ENCODE results near the gene RAPGEF5. TPM values are rescaled to one million over a fixed set of nuclear protein-coding genes. Genes with fewer than 3 reads are reported as not detected.
A peak's percentile ranks its signal among the peaks of the same experiment; 100 is the strongest.

RAPGEF5 gene
- total RNA-seq, 1 donor from 2014 or later: 138 TPM

DNA sequence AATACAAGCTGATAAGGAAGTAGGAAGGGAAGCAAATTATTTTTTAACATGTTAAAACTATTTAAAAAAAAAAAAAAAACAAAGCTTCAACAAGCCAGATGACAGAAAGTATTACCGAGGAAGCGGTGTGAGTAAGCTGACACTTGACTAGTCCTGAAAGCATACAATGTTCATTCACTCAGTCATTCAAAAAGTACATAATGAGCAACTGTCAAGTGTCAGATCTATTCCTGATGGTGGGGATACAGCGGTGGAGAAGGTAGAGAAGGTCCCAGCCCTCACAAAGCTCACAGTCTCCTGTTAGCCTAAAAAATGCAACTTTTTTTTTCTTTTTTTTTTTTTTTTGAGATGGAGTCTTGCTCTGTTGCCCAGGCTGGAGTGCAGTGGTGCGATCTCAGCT lies 40.0 kb downstream of the RAPGEF5 start:
- DNase-seq (ENCODE audit: low read depth in 2 of 2): no peak

DNA sequence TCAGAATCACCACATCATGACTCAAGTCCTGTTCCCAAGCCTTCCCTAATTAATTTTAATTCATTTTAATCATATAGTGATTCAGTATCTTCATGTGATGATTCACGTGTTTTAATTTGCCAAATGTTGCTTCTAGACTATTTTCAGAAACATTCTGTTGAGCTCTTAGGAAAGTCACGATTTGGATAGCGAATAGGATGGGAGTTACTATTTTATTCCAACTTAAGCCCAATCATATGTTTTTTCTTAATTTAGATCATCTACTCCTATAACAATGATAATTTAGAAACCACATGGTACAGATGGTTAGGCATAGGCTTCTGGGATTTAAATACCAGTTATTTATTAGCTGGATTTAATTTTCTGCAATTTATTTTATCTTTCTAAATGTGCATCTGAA lies 49.1 kb downstream of the RAPGEF5 start:
- no peak for DNase-seq (ENCODE audit: low read depth in 2 of 2)

DNA sequence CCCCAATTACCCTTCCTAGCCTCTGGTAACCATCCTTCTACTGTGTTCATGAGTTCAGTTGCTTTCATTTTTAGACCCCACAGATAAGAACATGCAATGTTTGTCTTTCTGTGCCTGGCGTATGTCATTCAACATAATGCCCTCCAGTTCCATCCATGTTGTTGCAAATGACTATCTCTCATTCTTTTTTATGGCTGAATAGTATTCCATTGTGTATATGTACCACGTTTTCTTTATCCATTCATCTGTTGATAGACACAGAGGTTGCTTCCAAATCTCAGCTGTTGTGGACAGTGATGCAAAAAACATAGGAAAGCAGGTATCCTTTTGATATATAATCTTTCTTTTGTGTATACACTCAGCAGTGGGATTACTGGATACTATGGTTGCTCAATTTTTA lies 51.2 kb downstream of the RAPGEF5 start:
- no peak for DNase-seq (ENCODE audit: low read depth in 2 of 2)

DNA sequence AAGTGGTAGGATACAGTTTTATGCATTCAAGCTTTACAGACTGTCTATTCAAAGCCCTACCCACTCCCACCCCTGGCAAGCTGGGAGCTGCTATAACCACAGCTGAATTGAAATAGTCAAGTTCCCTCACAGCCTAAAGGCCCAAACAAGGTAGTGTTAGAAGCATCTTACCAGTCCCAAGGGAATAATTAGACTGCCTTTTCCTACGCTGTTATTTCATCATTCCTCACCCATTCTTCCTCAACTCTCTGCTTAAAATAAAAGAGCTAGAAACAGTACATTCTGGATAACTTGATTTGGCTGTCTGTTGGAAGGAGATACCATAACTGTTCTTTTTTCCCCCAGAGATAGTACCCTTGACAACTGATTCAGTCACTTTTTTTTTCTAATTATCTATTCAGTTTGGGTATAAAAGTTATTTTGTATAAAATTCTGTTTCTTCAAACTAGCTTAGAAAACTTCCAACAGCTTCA lies 54.0 kb downstream of the RAPGEF5 start:
- DNase-seq (ENCODE audit: low read depth in 2 of 2): no peak

DNA sequence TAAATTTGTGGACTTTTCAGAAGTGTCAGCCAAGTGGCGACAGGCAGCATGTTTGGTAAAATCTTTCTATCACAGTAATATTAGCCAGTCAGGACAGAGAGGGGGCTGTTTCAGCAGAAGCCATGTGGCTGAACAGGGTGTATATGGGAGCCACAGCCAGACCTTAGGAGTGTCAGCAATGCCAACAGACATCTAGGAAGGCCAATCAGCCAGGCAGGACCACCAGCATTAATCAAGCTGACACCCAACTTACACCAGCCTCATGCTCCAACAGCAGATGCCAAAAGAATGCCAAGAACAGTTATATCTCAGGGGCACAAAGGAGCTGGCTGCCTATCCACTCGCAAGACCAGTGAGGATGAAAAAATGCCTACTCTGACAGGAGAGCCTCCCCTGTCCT lies 54.8 kb downstream of the RAPGEF5 start:
- DNase-seq (ENCODE audit: low read depth in 2 of 2): no peak

DNA sequence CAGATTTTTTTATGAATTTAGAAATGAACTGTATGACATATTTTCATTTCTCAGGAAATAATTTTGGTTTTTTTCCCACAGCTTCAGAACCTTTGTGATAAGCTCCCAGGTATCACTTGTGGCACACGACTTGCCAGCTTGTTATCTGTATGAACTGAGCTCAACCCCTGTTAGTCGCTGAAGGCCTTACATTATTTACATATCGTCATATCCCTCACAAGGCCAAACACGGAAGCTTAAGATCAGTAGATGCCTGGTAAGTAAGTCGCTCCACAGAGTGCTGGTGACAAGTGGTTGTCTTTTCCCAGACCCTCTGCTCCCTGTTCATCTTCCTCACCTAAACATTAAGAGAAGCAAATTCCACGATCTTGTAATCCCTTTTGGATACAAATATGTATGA lies 55.2 kb downstream of the RAPGEF5 start:
- DNase-seq (ENCODE audit: low read depth in 2 of 2): no peak

DNA sequence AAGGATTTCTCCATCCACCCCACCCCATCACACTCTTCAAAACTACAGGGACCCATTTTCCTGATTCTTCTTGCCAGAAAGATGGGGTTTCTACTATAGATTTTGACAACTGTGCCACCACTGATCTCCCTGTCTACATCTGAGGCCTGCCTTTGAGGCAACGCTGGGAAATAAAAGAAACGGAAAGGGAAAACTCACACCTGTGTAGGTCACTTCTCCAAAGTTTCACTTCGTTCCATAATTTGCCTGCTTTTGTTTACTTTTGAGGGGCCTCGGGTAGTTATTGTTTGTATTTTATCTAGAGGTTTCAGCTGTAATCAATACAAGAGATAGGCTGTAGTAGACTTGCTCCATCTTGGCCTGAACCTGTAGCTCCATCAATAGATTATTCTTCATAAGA lies 56.1 kb downstream of the RAPGEF5 start:
- no peak for DNase-seq (ENCODE audit: low read depth in 2 of 2)

DNA sequence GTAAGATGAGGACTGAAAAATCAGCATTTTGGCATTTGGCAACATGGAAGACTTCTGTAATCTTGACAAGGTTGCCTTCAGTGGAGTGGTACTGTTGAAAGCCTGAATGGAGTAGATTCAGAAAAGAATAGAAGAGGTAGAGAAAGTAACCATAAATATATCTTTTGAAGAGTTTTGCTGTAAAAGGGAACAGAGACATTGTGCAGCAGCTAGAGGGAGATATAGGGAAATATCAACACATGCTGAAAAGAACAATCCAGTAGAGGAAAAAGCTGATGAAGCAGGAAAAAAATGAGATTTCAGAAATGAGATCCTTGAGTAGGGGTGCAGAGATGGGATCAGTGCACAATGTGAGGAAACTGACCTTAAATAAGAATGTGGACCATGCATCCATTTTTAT lies 60.0 kb downstream of the RAPGEF5 start:
- peak in 1 of 2 donors; percentile 47 for DNase-seq (ENCODE audit: low read depth in 2 of 2)

DNA sequence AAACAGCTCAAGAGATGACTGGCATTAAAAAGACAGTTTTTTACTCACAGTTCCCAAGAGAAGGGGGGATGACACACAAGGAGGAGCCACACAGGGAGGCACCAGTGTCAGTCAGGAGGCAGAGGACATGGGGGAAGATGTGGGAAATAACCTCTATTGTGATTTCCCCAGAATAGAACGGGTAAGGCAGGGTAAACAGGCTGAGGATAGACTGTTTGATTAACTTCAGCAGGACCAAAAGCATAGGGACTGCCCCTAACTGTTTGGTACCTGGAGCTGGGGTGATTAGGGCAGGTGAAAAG lies 60.7 kb downstream of the RAPGEF5 start:
- no peak for DNase-seq (ENCODE audit: low read depth in 2 of 2)

DNA sequence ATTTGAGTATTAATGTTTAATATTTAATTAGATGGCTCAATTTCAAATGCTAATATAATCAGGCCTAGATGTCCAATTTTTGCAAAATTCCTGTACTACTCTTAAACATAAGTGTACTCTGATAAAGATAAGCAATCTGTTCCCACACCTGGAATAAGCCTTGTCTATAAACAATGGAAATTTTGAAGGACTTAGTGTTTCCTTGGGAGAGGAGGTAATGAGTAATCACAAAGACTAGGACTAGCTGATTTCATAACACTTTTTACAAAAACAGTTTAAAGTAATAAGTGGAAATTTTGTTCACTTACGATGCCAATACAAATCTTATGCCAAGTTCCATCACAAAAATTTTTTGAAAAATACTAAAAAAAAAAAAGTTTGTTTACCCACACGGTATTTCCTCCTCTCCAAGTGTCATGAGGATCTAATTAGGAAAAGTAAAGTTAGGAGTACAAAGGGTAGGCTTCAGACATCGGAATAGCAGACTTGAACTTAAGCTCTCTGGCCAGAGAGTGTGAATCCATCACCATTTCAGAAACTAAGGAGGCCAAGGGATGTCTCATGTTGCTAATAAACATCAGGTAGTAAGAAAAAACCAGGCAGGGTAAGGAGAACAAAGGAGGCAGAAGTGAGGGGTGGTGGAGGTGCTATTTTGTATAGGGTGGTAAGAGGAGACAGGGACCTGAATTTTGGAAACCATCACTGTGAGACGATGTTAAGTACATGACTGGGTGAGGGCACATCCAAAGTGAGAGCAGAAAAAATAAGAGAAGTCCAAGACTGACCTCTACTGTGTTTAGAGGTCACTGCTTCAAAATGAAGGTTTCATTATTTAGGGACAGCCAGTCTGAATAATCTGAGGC lies 61.3 kb downstream of the RAPGEF5 start:
- peak in 1 of 2 donors; percentile 80 for DNase-seq (ENCODE audit: low read depth in 2 of 2)

DNA sequence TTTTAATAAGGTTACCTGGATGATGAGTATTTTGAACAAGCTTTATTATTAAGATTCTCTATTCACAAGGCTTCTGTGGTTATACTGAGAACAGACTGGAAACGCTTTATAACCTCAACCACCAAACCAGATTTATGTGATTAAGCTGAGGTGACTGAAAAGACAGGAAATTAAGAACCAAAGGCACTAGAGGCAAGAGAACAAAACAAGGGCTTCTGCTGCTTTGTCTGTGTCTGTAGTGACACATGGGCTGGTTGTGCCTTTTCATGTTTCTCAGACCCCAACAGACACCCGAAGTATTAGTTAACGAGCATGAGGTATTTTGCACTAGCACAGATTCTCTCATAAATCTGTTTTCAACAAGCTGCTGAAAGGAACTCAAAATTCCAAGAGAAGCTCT lies 64.4 kb downstream of the RAPGEF5 start:
- DNase-seq (ENCODE audit: low read depth in 2 of 2): no peak

DNA sequence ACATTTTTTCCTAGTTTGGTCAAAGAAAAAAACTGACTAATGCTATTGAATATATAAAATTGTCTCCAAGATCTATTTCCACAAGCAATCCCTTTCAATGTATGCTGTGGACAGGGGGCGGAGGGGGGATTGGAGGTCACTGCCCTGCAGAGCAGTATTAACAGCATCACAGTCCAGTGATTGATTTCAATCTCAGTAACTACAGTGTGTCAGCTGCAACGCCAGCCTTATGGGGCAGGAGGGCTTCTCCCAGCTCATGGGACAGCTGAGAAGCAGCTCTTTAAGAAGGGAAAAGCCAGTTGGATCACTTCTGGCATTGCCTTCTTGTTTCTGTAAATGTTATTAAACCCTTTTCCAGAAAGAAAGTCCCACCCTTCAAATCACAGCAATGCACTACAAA lies 65.0 kb downstream of the RAPGEF5 start:
- DNase-seq (ENCODE audit: low read depth in 2 of 2): no peak

DNA sequence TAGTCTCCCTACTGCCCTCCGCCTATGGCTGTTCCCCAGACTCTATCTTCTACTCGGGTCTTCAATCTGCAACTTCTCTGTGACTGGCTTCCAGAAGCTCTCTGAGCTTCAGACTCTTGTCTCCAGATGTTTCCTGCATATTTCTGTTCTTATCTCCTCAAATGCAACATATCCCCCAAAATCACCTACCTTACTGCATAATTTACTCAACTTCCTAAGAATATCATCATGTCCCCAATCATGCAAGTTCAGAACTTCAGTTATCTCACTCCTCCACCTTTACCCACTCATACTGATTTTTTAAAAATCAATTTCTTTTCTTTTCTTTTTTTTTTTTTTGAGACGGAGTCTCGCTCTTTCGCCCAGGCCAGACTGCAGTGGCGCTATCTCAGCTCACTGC lies 68.8 kb downstream of the RAPGEF5 start:
- no peak for DNase-seq (ENCODE audit: low read depth in 2 of 2)

DNA sequence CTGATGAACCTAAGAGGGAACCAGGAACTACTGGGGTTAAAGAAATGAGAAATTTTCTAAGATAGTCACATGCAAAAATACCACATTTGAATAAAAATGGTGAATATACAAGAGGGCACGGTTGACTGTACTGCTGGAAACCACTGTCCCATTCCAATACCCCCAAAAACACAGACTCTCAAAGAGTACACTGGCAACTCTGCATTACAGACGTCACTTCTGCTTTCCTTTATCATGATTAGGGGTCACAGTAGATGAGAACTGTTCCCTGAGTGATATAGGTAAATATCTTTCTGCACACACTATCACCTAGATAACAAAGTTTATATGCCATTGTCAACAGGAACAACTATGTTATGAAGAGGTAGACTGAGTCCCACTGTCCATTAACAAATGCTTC lies 69.5 kb downstream of the RAPGEF5 start:
- no peak for DNase-seq (ENCODE audit: low read depth in 2 of 2)

DNA sequence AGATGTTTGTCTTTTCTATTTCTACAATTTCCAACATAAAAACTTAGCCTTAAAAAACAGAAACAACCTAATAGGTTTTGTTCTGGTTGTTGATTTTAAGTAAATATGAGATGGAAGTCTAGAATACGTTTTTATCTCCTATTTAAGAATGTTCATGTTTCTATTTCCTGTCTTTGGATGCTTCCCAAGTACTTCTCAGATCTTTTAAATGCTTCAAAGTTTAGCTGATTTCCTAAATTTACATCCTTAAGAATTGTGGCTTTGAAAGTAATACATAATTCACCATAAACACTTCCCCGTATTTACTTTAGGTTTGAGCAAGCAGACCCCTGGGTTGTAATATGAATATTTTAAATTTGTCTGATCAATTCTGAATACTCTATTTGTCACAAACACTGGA lies 70.5 kb downstream of the RAPGEF5 start:
- DNase-seq (ENCODE audit: low read depth in 2 of 2): no peak

DNA sequence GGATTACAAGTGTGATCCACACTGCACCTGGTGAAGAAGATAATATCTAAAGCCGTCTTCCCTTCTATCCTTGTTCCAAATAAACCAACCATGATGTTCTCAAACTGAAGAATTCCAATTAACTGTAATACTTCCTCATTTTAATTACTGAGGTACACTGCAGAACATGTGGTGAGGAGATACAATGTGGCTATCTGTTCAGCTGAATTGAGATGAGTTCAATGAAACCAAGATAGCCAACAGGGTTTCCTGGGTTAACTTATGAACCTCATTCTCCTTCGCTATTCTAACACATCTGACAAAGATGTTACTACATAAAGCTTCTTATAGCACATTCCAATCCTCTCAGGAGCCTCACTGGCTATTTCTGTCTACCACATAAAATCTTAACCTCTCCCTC lies 75.5 kb downstream of the RAPGEF5 start:
- DNase-seq (ENCODE audit: low read depth in 2 of 2): no peak

DNA sequence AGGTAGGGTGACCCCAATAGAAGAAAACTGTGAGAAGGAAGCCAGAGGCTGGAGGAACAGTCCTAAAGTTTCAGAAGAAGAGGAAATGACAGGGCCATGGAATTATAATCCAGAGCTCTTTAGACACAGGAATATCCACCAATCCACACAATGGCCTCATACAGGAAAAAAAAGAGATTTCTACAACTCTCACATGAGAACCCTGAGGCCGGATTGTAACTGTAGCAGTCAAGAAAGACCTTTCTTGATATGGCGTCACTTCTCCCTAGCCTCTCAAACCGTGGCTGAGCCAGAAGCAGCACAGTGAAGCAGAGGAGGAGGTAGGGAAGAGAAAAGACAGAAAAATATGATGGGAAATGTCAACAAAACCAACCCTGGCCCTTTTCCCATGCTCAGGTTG lies 76.9 kb downstream of the RAPGEF5 start:
- DNase-seq (ENCODE audit: low read depth in 2 of 2): no peak

DNA sequence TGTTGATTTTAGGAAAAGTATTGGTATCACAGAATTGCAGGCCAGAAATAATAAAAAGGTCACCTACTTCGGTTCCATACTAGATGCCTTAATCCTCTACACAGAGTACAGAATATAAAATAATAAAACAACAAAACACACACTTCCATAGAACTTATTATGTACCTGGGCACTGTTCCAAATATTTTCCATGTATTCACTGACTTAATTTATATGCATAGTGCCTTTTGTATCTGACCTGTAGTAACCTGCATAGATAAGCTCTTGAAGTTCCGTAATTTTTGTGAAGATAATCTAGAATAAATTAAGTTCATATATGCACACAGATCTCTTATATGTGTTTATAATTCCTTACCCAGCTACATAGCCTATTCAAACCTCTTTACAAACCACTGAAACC lies 78.3 kb downstream of the RAPGEF5 start:
- peak in 1 of 2 donors; percentile 42 for DNase-seq (ENCODE audit: low read depth in 2 of 2)

DNA sequence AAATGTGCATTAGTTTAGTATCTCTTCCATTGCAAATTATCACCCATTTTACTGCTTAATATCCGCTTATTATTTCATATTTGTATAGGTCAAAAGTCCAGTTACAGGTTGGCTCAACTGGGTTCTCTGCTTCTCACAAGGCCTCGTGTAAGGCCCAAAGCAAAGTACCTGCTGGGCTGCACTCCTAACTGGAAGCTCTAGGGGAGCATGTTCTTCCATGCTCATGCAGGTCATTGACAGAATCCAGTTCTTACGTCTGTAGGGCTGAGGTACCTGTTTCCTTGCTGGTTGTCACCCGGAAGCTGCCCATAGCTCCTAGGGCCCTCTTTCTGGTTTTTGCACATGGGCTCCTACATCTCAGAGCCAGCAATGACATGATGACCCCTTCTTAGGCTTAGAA lies 79.6 kb downstream of the RAPGEF5 start:
- DNase-seq (ENCODE audit: low read depth in 2 of 2): no peak

DNA sequence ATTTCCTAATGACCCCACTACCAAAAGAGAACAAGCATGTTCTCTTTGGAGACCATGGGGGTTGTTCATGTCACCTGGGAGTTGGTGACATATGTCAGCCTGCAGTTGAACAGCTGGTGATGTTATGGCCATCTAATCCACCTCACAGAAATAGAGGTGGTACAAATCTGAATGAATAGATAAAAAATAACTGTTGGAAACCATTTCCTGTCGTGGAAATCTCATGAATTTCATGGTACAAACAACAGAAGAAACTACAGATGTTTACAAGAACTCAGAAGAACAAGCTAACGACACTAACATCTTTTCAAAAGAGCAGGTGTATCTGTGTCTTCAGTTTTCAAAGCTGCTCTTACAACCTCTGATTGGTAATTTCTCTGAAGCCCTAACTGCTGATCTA lies 81.3 kb downstream of the RAPGEF5 start:
- DNase-seq (ENCODE audit: low read depth in 2 of 2): no peak

DNA sequence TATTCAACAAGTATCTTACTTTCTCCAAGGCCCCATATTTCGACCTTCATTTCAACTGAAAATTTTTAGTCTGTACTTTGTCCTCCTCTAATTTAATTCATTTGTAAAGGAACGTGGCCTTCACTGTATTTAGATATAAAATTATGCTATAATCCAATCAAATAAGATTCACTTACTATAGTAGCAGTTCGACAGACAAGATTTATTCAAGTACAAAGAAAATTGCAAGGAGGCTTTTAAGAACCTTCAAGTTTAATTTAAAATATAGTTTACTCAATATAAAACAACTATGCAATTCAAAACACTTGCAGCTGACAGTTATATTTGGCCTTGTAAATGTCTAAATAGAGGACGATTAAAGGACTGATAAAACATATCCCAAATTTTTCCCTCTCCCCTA lies 85.6 kb downstream of the RAPGEF5 start:
- no peak for DNase-seq (ENCODE audit: low read depth in 2 of 2)

DNA sequence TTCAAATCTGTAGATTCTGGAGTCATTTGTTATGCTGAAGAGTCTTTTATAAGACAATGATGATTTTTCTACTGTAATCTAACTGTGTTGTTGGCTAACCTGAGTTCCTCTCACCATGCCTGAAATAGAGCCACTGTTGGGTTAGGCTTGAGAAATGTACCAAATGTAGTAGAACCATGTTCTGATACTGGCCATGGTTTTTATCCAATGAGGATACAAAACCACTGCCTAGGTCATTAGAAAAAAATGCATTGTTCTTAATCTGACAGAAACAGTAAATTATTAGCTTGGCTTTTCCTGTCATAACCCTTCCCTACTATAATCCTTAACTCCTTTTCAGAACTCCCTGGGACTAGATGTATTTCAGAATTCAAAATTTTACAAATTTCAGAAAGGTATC lies 86.6 kb downstream of the RAPGEF5 start:
- peak in 1 of 2 donors; percentile 13 for DNase-seq (ENCODE audit: low read depth in 2 of 2)

DNA sequence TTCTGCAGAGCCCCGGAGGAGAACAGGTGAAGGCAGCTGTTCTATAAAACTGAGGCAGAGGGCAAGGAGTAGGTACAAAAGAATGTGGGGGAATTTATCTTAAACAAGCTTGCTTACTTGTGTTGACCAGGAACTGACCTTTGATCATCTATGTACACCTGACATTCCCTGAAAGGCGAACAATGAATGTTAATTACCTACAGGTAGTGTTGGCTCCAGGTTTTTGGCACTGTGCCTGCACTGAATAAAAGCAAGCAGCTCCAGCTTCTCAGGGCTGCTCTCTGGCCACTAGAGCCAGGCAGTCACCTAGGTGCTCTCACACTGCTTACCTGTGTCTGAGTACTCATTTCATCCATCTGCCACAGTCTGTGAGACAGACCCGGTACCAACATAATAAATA lies 87.0 kb downstream of the RAPGEF5 start:
- no peak for DNase-seq (ENCODE audit: low read depth in 2 of 2)

DNA sequence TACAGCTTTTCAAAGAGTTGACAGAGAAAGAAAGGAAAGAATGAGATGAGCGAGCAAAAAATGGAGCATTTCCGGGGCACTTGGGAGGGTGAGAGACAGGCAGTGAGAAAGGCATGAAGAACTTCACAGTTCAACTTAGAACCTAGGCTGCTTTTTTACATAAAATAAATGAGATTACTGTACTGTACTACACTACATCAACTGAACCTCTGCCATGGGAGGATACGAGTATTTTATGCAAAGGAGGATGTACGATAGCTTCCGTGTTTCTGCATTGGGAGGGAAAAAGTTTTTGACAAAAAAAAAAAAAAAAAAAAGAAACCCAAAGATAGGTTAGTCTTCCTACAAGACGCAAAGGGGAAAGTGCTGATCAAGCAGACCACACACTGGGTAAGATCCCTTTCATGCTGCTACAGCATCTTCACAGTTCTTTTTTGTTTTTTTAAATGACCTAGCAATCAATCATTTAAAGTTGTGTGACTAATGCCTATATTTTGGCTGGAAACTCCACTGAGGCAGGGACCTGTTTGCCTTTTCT lies 88.0 kb downstream of the RAPGEF5 start:
- DNase-seq (ENCODE audit: low read depth in 2 of 2): no peak
